22Rv1 (cell line): Measurements from ENCODE around the gene GSPT2.
"Not testable (repeated sequence)": the region's sequence is repeated elsewhere in the genome, so short reads cannot be mapped to it uniquely, and the experiment has no call there.

Experiments
- CTCF ChIP-seq: fragments of 450-650 bp; IDR thresholded peaks from 2 replicates; pipeline ENCODE4 v1.5.1; 2017; ENCODE audit warnings: mild to moderate bottlenecking
- ZFX ChIP-seq: fragments of 450-650 bp; IDR thresholded peaks from 2 replicates; pipeline ENCODE4 v1.6.1; 2017; ENCODE audit warnings: antibody characterized with exemption, borderline replicate concordance

- not testable (repeated sequence) for TF ChIP-seq CTCF, ZFX
Observed at GRCh38 chrX:51710277-51711164, 32.7 kb upstream of the GSPT2 start, which contains the start of gene CENPVL1.
